Fibroblast of lung (primary cell): ENCODE data around the gene TAF1C. TPM values are rescaled to one million over a fixed set of nuclear protein-coding genes. Genes with fewer than 3 reads are reported as not detected.

Source experiments
- DNase-seq, 2 donors: peaks; one replicate each; pipeline versions ENCODE4 v3.0.0 to v3.0.0-alpha.2; 2010; ENCODE audit warnings: low read depth in 2 of 2
- H2AFZ ChIP-seq: 2 replicates; pipeline ENCODE4 v1.5.1; 2012; ENCODE audit warnings: low read length, control low read depth, inconsistent platforms
- H3K27ac ChIP-seq: 2 replicates; pipeline ENCODE4 v1.5.1; 2011; ENCODE audit warnings: low read length, control low read depth; ENCODE audit not compliant: insufficient read depth
- H3K27me3 ChIP-seq: 2 replicates; pipeline ENCODE4 v1.5.1; 2011; ENCODE audit warnings: mild to moderate bottlenecking, low read length; ENCODE audit not compliant: control insufficient read depth, insufficient read depth
- H3K36me3 ChIP-seq: 2 replicates; pipeline ENCODE4 v1.5.1; 2011; ENCODE audit warnings: low read length; ENCODE audit not compliant: control insufficient read depth, insufficient read depth
- H3K4me1 ChIP-seq: 2 replicates; pipeline ENCODE4 v1.5.1; 2011; ENCODE audit warnings: low read length; ENCODE audit not compliant: control insufficient read depth, insufficient read depth; ENCODE audit errors: extremely low read depth
- H3K4me2 ChIP-seq: 2 replicates; pipeline ENCODE4 v1.5.1; 2011; ENCODE audit warnings: low read length, control low read depth; ENCODE audit not compliant: insufficient read depth; ENCODE audit errors: extremely low read depth
- H3K4me3 ChIP-seq, 4 experiments: fragments of 200-600 bp in 1 of 4; sonication (generic) in 1 of 4; replicated peaks in 1 of 4; 2 replicates each; pipeline ENCODE4 v1.5.1; 2011 to 2016; ENCODE audit warnings: low read length in 4 of 4, low read depth in 3 of 4, mild to moderate bottlenecking in 3 of 4, control low read depth in 2 of 4, inconsistent platforms in 1 of 4, mixed read lengths in 1 of 4; ENCODE audit not compliant: insufficient read depth in 1 of 4; ENCODE audit errors: control extremely low read depth in 1 of 4
- H3K79me2 ChIP-seq: 2 replicates; pipeline ENCODE4 v1.5.1; 2012; ENCODE audit warnings: mild to moderate bottlenecking, low read length, inconsistent platforms; ENCODE audit not compliant: control insufficient read depth, insufficient read depth
- H3K9ac ChIP-seq: 2 replicates; pipeline ENCODE4 v1.5.1; 2011; ENCODE audit warnings: mild to moderate bottlenecking, low read length, control low read depth; ENCODE audit not compliant: insufficient read depth
- H3K9me3 ChIP-seq: 2 replicates; pipeline ENCODE4 v1.5.1; 2012; ENCODE audit warnings: low read depth, low read length; ENCODE audit not compliant: control insufficient read depth, insufficient read depth
- H4K20me1 ChIP-seq: 2 replicates; pipeline ENCODE4 v1.5.1; 2011; ENCODE audit warnings: low read length; ENCODE audit not compliant: control insufficient read depth, insufficient read depth; ENCODE audit errors: extremely low read depth
- CTCF ChIP-seq, 2 donors: IDR thresholded peaks in 1 of 2; conservative IDR thresholded peaks in 1 of 2; 1 replicate in 1 of 2; 2 replicates in 1 of 2; pipeline ENCODE4 v1.5.1; 2011 to 2012; ENCODE audit warnings: low read length in 2 of 2, control low read depth in 1 of 2, inconsistent platforms in 1 of 2, low read depth in 1 of 2, mild to moderate bottlenecking in 1 of 2
- EZH2 ChIP-seq: IDR thresholded peaks from 2 replicates; pipeline ENCODE4 v1.5.1; 2012; ENCODE audit warnings: low read length, control low read depth, mild to moderate bottlenecking; ENCODE audit errors: missing control alignments
- polyA plus RNA-seq, 2 donors: library from polyadenylated mRNA; depleted of rRNA in 1 of 2; stranded (reverse) in 1 of 2; unstranded in 1 of 2; fragments of >200 nt; gene quantifications; 2 replicates each; pipeline ENCODE4 v1.2.1, GENCODE V29; 2011 to 2012; ENCODE audit warnings: missing spikeins in 1 of 2
- total RNA-seq: library from RNA; depleted of rRNA; stranded (reverse); fragments of >200 nt; gene quantifications from 2 replicates; pipeline ENCODE4 v1.2.1, GENCODE V29; 2014

Gene TAF1C
- total and polyA plus RNA-seq, 2 donors (not counting 1 experiment from before 2014, with no cell fraction given): 9.3 to 12.9 TPM

- Histone ChIP-seq H3K27me3 (peaks cover 23% of the 10 kb centered on the region), H3K27ac (no peak overlapping the region), H4K20me1 (no peaks in the 10 kb centered on the region), H3K79me2 (no peaks in the 10 kb centered on the region), H3K4me1 (no peaks in the 10 kb centered on the region), H3K4me3 (no peak overlapping the region), H3K4me2 (no peak overlapping the region), H2AFZ (no peak overlapping the region), H3K36me3 (no peaks in the 10 kb centered on the region), H3K9ac (no peak overlapping the region), H3K9me3 (no peaks in the 10 kb centered on the region)
- DNase-seq: no peak
- no peak for TF ChIP-seq EZH2
- no peak for TF ChIP-seq CTCF (conservative IDR thresholded peaks at IDR 0.05 in 1 of 2, IDR thresholded peaks at IDR 0.05 in 1 of 2; ENCODE audit: low read depth in 1 of 2, low read length in 2 of 2)
These were observed 25.8 kb downstream of the TAF1C start for GRCh38 chr16:84161037-84161436.

DNA sequence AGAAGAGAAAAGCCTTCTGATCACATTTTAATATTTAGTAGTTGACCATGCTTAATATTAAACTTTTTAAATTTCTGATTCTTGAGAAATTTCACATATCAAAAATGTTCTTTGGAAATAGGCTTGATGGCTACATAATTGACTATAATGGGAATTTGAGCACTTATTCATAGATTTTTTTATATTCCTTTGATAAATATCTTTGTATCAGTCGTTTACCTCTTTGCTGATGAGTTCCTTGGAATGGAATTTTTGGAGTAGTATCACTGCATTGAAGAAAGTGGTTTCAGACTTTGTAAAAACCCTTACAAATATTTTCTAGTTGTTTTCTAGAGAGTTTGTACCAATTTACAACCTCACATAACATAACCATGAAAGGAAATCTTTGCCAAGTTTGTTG lies 27.1 kb downstream of the TAF1C start:
- no peaks in the 10 kb centered on the region for H3K36me3 ChIP-seq
- no peak overlapping the region for H3K27ac ChIP-seq
- H3K79me2 ChIP-seq: no peaks in the 10 kb centered on the region
- H3K27me3 ChIP-seq: peaks cover 23% of the 10 kb centered on the region
- no peak overlapping the region for H3K4me3 ChIP-seq
- no peak for DNase-seq
- H3K9me3 ChIP-seq: no peaks in the 10 kb centered on the region
- H3K9ac ChIP-seq: no peak overlapping the region
- H3K4me2 ChIP-seq: no peak overlapping the region
- H3K4me1 ChIP-seq: no peaks in the 10 kb centered on the region
- H2AFZ ChIP-seq: no peak overlapping the region
- TF ChIP-seq CTCF (conservative IDR thresholded peaks at IDR 0.05 in 1 of 2, IDR thresholded peaks at IDR 0.05 in 1 of 2; ENCODE audit: low read depth in 1 of 2, low read length in 2 of 2) (no peak), EZH2 (no peak)
- no peaks in the 10 kb centered on the region for H4K20me1 ChIP-seq

DNA sequence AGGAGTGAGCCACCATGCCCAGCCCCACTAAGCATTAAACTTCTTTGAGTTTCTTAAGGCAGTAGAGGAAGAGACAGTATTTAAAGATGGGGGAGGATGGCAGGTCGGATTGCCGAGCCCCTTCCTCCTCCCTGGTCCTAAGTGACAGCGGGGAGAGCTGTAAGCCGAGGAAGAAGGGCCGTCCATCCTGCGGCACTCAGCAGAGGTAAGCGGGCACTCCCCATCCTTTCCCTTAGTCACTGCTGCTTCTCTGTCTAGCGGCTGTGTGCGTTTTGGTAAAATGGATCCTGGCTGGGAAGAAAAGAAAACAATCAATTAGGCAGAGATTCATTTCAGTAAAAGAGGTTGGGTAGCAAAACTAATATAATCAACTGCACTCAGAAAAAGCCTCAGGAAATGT lies 27.9 kb downstream of the TAF1C start:
- Histone ChIP-seq H3K4me2 (no peak overlapping the region), H2AFZ (no peak overlapping the region)
- DNase-seq: no peak

More for the DNA sequence above, 27.9 kb downstream of the TAF1C start:
- Histone ChIP-seq H3K9ac (no peak overlapping the region), H3K27me3 (peaks cover 23% of the 10 kb centered on the region), H3K27ac (no peak overlapping the region), H3K79me2 (no peaks in the 10 kb centered on the region), H3K4me3 (no peak overlapping the region), H3K4me1 (no peaks in the 10 kb centered on the region), H3K36me3 (no peaks in the 10 kb centered on the region), H3K9me3 (no peaks in the 10 kb centered on the region), H4K20me1 (no peaks in the 10 kb centered on the region)
- TF ChIP-seq EZH2 (no peak), CTCF (conservative IDR thresholded peaks at IDR 0.05 in 1 of 2, IDR thresholded peaks at IDR 0.05 in 1 of 2; ENCODE audit: low read depth in 1 of 2, low read length in 2 of 2) (no peak)
